NCI-H69 (cell line): Measurements from ENCODE around the gene RBMS1.
"Not testable (repeated sequence)": the region's sequence is repeated elsewhere in the genome, so short reads cannot be mapped to it uniquely, and the experiment has no call there.

ENCODE experiments used
- DNase-seq: peaks from one replicate; lab custom pipeline; 2025; lab: John Stamatoyannopoulos, UW

The RBMS1 gene

DNA sequence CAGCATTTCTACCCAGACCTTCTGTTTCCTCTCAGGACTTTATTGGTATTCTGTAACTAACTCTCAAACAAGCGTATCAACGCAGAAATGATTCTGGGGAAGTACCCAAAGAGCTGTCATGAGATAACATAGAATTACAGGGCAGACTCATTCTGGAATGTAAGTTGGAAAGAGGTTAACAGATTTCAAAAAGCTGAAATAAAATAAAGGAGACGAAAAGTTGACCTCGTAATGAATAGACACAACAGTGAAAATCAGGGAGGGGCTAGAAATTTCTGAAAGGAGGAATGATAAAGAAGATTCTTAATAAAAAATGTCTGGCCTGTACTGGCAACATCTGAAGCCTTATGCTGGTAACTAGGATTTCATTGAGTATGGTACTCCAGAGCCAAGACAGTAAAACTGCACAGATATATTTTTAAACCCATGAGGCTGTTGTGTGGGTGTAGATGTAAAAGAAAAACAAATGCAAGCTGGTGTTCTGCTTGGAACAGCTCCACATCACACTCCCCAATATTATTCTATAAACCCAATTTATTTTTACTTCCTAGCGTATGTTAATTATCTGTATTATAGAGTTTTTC lies 23.9 kb downstream of the RBMS1 start:
- DNase-seq = no peak

- DNase-seq = no peak
Measured at GRCh38 chr2:160469164-160469563, 24.4 kb downstream of the RBMS1 start.

DNA sequence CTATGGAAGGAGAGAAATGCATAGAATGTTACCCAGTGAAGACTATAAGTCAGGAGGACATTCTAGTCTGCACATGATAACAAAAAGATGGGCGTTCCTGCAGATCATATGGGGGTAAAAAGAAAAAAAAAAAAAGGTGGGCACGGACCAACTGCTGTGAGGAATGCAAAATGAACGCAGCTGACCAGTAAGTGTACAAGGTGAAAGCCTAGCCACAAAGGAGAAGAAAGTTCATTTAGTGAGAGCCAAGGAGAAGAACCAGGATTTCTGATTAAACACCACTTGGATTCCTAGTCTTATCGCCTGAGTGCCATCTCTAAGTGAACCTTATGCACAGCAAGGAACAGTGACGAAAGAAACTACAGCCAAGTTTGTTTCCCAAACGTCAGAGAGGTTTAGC lies 26.5 kb downstream of the RBMS1 start:
- DNase-seq = no peak

GRCh38 chr2:160465406-160465805 lies 28.2 kb downstream of the RBMS1 start:
- no peak for DNase-seq

DNA sequence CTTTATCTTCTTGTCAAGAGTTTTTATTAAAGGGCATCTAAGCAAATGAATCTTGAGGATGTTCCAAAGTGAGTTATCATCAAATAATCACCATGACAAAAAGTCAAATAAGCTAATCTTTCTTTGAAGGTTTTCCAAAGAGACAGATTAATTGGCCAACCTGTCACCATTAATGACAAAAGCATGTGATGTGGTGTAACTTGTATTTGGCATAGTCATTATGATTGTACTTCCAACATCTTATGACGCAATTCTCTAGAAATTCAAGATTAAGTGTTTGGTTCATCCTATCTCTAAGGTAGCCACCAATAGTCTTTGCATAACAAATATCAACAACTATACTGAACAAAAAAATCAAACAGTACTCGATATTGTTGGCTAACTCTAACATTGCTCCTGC lies 28.6 kb downstream of the RBMS1 start:
- DNase-seq = no peak

- DNase-seq = no peak
Measured at GRCh38 chr2:160464017-160464416, 29.6 kb downstream of the RBMS1 start.

- DNase-seq = no peak
Measured at GRCh38 chr2:160463245-160463644, 30.4 kb downstream of the RBMS1 start.

DNA sequence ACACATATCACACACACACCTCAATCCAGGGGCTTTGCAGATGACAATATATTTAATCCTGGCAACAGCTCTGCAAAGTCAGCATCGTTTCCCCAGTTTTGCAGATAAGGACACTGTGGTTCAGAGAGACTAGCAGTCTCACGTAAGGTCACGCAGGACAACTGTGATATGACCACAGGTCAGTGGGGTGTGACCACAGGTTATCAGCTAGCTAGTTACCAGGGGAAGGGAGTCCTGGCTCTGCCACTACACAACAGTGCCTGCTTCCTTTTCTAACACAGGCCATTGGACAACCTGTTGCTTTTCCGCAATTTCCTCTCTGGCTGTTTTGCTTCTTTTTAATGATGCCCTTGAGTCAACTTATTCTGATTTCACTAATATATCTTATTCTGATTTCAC lies 33.3 kb downstream of the RBMS1 start:
- no peak for DNase-seq

GRCh38 chr2:160459538-160460332 lies 33.9 kb downstream of the RBMS1 start:
- no peak for DNase-seq

GRCh38 chr2:160458718-160459453 lies 34.7 kb downstream of the RBMS1 start:
- no peak for DNase-seq

DNA sequence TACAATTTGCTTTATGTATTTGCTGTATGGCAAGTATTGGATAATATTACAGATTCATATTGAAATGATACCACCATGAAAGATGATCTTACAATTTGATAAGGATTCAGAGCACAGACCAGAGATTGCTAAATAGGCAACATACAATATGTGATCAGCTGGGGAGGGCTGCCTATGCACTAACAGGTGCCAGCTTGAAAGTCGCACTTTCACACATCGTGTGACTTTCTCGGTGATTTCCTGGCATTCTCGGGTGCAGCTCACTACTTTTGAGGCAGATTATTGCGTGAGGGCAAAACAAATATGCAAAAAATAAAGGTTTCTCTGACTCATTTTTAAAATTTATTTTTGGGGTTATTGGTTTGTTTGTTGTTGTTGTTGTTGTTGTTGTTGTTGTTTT lies 36.0 kb downstream of the RBMS1 start:
- no peak for DNase-seq

GRCh38 chr2:160454070-160454797 lies 39.4 kb downstream of the RBMS1 start:
- DNase-seq = no peak

DNA sequence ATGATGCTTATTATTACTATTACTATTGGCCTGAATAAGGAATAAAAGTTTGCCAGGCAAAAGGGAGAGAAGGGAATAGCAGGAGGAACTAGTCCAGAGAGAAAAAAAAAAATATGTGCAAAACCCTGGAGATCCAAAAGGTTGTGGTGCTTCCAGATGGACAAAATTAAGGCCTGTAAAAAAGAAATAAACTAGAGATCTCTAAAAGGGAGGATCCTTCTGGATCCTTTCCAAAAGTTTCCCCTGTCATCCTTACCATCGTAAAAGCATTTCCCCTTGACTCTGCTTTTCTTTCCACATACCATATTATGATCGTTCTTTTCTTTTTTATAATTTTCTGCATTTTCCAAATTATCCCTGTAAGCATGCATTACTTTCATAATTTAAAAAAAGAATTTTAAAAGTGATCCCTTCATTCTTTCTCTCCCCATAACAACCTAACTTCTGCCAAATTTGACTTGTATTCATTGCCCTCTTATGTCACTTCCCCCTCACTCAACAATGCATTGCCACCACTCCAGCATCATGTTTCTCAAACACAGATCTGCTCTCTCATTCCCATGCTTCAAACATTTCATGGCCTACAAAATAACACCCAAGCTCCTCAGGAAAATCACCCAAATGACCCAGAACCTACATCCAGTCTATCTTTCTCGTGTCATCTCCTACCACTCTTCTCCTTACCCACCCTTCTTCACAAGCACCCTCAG lies 40.3 kb downstream of the RBMS1 start:
- DNase-seq = no peak

- DNase-seq = no peak
Measured at GRCh38 chr2:160450486-160450885, 43.1 kb downstream of the RBMS1 start.

DNA sequence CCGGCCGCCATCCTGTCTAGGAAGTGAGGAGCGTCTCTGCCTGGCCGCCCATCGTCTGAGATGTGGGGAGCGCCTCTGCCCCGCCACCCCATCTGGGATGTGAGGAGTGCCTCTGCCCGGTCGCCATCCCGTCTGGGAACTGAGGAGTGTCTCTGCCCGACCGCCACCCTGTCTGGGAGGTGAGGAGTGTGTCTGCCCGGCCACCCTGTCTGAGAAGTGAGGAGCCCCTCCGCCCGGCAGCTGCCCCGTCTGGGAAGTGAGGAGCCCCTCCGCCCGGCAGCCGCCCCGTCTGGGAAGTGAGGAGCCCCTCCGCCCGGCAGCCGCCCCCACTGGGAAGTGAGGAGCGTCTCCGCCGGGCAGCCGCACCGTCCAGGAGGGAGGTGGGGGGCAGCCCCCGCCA lies 44.8 kb downstream of the RBMS1 start:
- not testable (repeated sequence) for DNase-seq

DNA sequence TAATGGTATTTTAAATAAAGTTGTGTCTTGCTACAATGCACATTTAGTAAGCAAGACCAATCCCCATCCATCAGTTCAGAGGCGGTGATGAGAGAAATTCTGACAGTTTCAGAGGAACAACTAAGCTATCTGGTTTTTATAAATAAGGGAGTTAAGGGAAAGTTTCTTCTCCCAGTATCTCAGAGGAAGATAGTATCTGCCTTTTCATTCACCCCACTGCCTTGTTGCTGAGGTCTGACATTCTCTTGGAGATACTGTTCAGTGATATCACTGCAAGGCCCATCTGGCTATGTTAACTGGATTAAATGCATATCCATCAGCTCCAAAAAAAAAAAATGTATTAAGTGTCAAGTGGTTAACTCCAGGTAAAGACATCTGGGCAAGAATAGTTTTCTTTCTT lies 47.9 kb downstream of the RBMS1 start:
- DNase-seq = no peak

GRCh38 chr2:160442603-160443002 lies 51.0 kb downstream of the RBMS1 start:
- DNase-seq = no peak

DNA sequence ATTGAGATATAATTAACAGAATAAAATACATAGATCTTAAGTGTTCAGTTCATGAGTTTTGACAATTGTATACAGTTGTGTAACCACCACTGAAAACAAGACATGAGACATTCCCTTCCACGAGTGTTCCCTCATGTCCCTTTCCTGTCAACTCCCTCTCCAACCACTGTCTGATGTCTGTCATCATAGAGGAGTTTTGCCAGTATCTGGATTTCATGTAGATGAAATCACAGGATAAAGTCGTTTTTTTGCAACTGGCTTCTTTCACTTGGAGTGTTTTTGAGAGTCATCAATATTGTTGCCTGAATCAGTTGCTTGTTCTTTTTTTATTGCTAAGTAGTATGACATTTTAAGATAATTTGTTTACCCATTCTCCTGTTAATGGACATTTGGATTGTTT lies 52.7 kb downstream of the RBMS1 start:
- DNase-seq = no peak

DNA sequence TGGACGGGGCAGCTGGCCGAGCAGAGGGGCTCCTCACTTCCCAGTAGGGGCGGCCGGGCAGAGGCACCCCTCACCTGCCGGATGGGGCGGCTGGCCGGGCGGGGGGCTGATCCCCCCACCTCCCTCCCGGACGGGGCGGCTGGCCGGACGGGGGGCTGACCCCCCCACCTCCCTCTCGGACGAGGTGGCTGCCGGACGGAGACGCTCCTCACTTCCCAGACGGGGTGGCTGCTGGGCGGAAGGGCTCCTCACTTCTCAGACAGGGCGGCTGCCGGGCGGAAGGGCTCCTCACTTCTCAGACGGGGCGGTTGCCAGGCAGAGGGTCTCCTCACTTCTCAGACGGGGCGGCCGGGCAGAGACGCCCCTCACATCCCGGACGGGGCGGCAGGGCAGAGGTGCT lies 54.6 kb downstream of the RBMS1 start:
- DNase-seq = not testable (repeated sequence)

DNA sequence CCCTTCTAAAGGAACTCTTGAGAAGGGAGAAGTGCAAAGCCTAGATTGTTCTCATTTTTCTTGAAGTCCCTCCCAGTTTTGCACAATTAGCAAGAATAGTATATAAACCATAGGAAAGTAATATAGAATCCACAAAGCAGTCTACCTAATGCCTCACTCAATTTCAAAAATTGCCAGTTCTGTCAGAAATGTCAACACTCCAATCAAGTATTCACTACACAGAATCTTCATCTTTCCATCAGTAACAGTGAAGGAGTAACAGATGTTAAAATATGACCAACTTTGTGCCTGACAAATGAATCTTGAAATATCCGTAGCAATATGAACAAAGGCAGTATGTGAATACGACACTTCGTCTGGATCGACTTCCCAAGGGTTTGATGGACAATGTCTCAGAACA lies 56.3 kb downstream of the RBMS1 start:
- no peak for DNase-seq

GRCh38 chr2:160434254-160434948 lies 59.2 kb downstream of the RBMS1 start:
- no peak for DNase-seq
